Activated B cell treated with CpG ODN at 0.5 μM for 24 hours (primary cell): ENCODE data around the gene TRIM15. TPM values are rescaled to one million over a fixed set of nuclear protein-coding genes. Genes with fewer than 3 reads are reported as not detected.

Experiments used
- ATAC-seq: fragments of 200-7000 bp; cut with Tn5 transposase; one replicate; pipeline ENCODE4 v1.10.0; 2021; ENCODE audit warnings: low read depth, mild to moderate bottlenecking, moderate library complexity
- CTCF ChIA-PET: fragments of 350-600 bp; sonication (Branson Sonifier 250); formaldehyde crosslinking; loops from one replicate; lab custom pipeline; 2021; ENCODE audit warnings: antibody characterized with exemption; lab: Charles Lee
- POLR2A ChIA-PET: fragments of 350-600 bp; sonication (Branson Sonifier 250); formaldehyde crosslinking; loops from one replicate; lab custom pipeline; 2021; ENCODE audit warnings: antibody characterized with exemption; lab: Charles Lee
- DNase-seq: peaks from one replicate; pipeline ENCODE4 v3.0.0; 2022
- H3K27ac Mint-ChIP-seq: one replicate; pipeline ENCODE4 v1.8.0; 2020; ENCODE audit warnings: mixed read lengths
- H3K27me3 Mint-ChIP-seq: one replicate; pipeline ENCODE4 v1.8.0; 2021; ENCODE audit warnings: mixed read lengths
- H3K36me3 Mint-ChIP-seq: one replicate; pipeline ENCODE4 v1.8.0; 2021; ENCODE audit warnings: low read depth, mixed read lengths
- H3K4me1 Mint-ChIP-seq: one replicate; pipeline ENCODE4 v1.8.0; 2021; ENCODE audit warnings: mixed read lengths
- H3K4me3 Mint-ChIP-seq: one replicate; pipeline ENCODE4 v1.8.0; 2020; ENCODE audit warnings: mild to moderate bottlenecking, mixed read lengths
- H3K9me3 Mint-ChIP-seq: one replicate; pipeline ENCODE4 v1.8.0; 2020; ENCODE audit warnings: mixed read lengths
- CTCF ChIP-seq: fragments of 200-600 bp; IDR thresholded peaks from one replicate; pipeline ENCODE4 v1.8.0; 2022; ENCODE audit warnings: antibody characterized with exemption, mild to moderate bottlenecking
- intact Hi-C: fragments of 100-400 bp; cut with micrococcal nuclease; formaldehyde crosslinking; loops from one replicate; pipeline ENCODE4 v1.15.1; 2024
- total RNA-seq: library from RNA; stranded (reverse); gene quantifications from 2 replicates; pipeline ENCODE4 v1.2.3, GENCODE V29; 2022

Gene TRIM15
- total RNA-seq, 1 donor from 2014 or later: not detected

GRCh38 chr6:30212865-30213666 lies 49.7 kb downstream of the TRIM15 start, which contains the start of gene TRIM26:
Gene TRIM26 (minus strand): TSS chr6:30213406. CDS start chr6:30199103, 14,303 bp downstream.
- Mint-ChIP-seq H3K4me1 (peaks cover 61% of the 10 kb centered on the region), H3K27ac (peak within 1 kb of the TSS; percentile 99), H3K9me3 (no peaks in the 10 kb centered on the region), H3K27me3 (no peaks in the 10 kb centered on the region), H3K36me3 (peaks cover 32% of the 10 kb centered on the region), H3K4me3 (peak within 1 kb of the TSS; percentile 98)
- ATAC-seq (peak; percentile 85), DNase-seq (peak; percentile 89)
- ChIA-PET POLR2A (interaction anchor here (0.6 to 3.2 kb wide), 14 partner anchors 9 to 504 kb away, joined by 3 to 27 read pairs (median 6); partner anchors contain the start of genes MDC1, MRPS18B, POLR1H and PPP1R10), CTCF (interaction anchor here (1.1 to 1.3 kb wide), 2 partner anchors 18 to 114 kb away, joined by 3 to 4 read pairs; partner anchors contain the start of gene TRIM39)
- no peak for TF ChIP-seq CTCF
- intact Hi-C loops: loop anchor here (1.0 to 10.0 kb wide), 8 partner anchors 12 to 469 kb away; partner anchors contain the start of genes GNL1, HLA-A, MRPS18B and PPP1R10

- H3K4me3 Mint-ChIP-seq: peak overlapping the region; percentile 98
- TF ChIP-seq CTCF: no peak
- H3K36me3 Mint-ChIP-seq: peaks cover 28% of the 10 kb centered on the region
- intact Hi-C loops: loop anchor here (1.0 to 10.0 kb wide), 8 partner anchors 12 to 469 kb away; partner anchors contain the start of genes GNL1, HLA-A, MRPS18B and PPP1R10
- peak overlapping the region; percentile 99 for H3K27ac Mint-ChIP-seq
- ChIA-PET POLR2A (interaction anchor here (0.6 to 3.2 kb wide), 14 partner anchors 10 to 1343 kb away, joined by 3 to 27 read pairs (median 6); partner anchors contain the start of genes MDC1, MRPS18B, POLR1H and PPP1R10), CTCF (interaction anchor here (1.1 to 1.3 kb wide), 2 partner anchors 17 to 113 kb away, joined by 3 to 4 read pairs; partner anchors contain the start of gene TRIM39)
- no peaks in the 10 kb centered on the region for H3K27me3 Mint-ChIP-seq
- H3K9me3 Mint-ChIP-seq: no peaks in the 10 kb centered on the region
- ATAC-seq: no peak
- no peak for DNase-seq
- peaks cover 56% of the 10 kb centered on the region for H3K4me1 Mint-ChIP-seq
Observed at GRCh38 chr6:30213667-30213956, 50.3 kb downstream of the TRIM15 start.

- TF ChIP-seq CTCF: no peak
- no peaks in the 10 kb centered on the region for H3K9me3 Mint-ChIP-seq
- POLR2A ChIA-PET: interaction anchor here (0.6 to 3.2 kb wide), 14 partner anchors 13 to 1976 kb away, joined by 3 to 27 read pairs (median 4); partner anchors contain the start of genes MDC1, PBX2, POLR1H and PPP1R11
- no peaks in the 10 kb centered on the region for H3K27me3 Mint-ChIP-seq
- CTCF ChIA-PET: interaction anchor here (1.1 to 1.3 kb wide), 3 partner anchors 16 to 113 kb away, joined by 3 to 4 read pairs (median 3); partner anchors contain the start of gene TRIM39
- ATAC-seq (peak; percentile 57), DNase-seq (peak; percentile 72)
- H3K4me1 Mint-ChIP-seq: peaks cover 51% of the 10 kb centered on the region
- peaks cover 23% of the 10 kb centered on the region for H3K36me3 Mint-ChIP-seq
- H3K27ac Mint-ChIP-seq: peak overlapping the region; percentile 99
- H3K4me3 Mint-ChIP-seq: peak overlapping the region; percentile 98
- intact Hi-C loops: loop anchor here (1.0 to 10.0 kb wide), 10 partner anchors 13 to 468 kb away; partner anchors contain the start of genes GNL1, HLA-A, MRPS18B and PPP1R10
Observed at GRCh38 chr6:30213957-30214656, 50.8 kb downstream of the TRIM15 start.

- H3K4me3 Mint-ChIP-seq: peak overlapping the region; percentile 98
- ChIA-PET CTCF (interaction anchor here (1.1 to 1.3 kb wide), 3 partner anchors 16 to 112 kb away, joined by 3 to 4 read pairs (median 3); partner anchors contain the start of gene TRIM39), POLR2A (interaction anchor here (0.6 to 3.2 kb wide), 10 partner anchors 14 to 581 kb away, joined by 3 to 27 read pairs (median 10); partner anchors contain the start of genes POLR1H, PPP1R11 and TRIM39)
- no peak for TF ChIP-seq CTCF
- peaks cover 21% of the 10 kb centered on the region for H3K36me3 Mint-ChIP-seq
- H3K9me3 Mint-ChIP-seq: no peaks in the 10 kb centered on the region
- peaks cover 49% of the 10 kb centered on the region for H3K4me1 Mint-ChIP-seq
- H3K27ac Mint-ChIP-seq: peak overlapping the region; percentile 99
- no peak for DNase-seq
- intact Hi-C loops: loop anchor here (1.0 to 10.0 kb wide), 7 partner anchors 45 to 468 kb away; partner anchors contain the start of genes GNL1, HLA-A, MRPS18B and PPP1R10
- no peaks in the 10 kb centered on the region for H3K27me3 Mint-ChIP-seq
- ATAC-seq: no peak
Observed at GRCh38 chr6:30214657-30214982, 51.3 kb downstream of the TRIM15 start.
